Caco-2 (cell line): Measurements from ENCODE around the gene PHKB. TPM values are rescaled to one million over a fixed set of nuclear protein-coding genes. Genes with fewer than 3 reads are reported as not detected.

Experiments
- BruUV-seq: library from RNA; stranded (reverse); fragments of 400-500 nt; replicated peaks from 2 replicates; lab custom pipeline; 2021; lab: Mats Ljungman, UMichigan
- CTCF ChIA-PET: fragments of 300-600 bp; sonication (Branson Sonifier 250); formaldehyde crosslinking; loops from one replicate; lab custom pipeline; 2022; ENCODE audit warnings: antibody characterized with exemption; lab: Charles Lee
- POLR2A ChIA-PET: fragments of 300-600 bp; sonication (Branson Sonifier 250); formaldehyde crosslinking; loops from one replicate; lab custom pipeline; 2022; ENCODE audit warnings: antibody characterized with exemption; lab: Charles Lee
- DNase-seq, 2 experiments: peaks; one replicate each; pipeline versions ENCODE4 v3.0.0 to v3.0.0-alpha.2; 2020 to 2022
- H3K27me3 ChIP-seq: replicated peaks from 2 replicates; pipeline ENCODE4 v1.6.0; 2011; ENCODE audit warnings: low read length; ENCODE audit not compliant: control insufficient read depth, insufficient read depth
- H3K36me3 ChIP-seq: 2 replicates; pipeline ENCODE4 v1.5.1; 2011; ENCODE audit warnings: low read length; ENCODE audit not compliant: control insufficient read depth, insufficient read depth
- H3K4me1 ChIP-seq: fragments of 250-450 bp; sonication (Bioruptor Pico); 2 replicates; pipeline ENCODE4 v1.5.1; 2020; ENCODE audit warnings: mild to moderate bottlenecking
- H3K4me3 ChIP-seq: 2 replicates; pipeline ENCODE4 v1.5.1; 2011; ENCODE audit warnings: low read depth, mild to moderate bottlenecking, control low read depth, low read length
- H3K9me3 ChIP-seq: fragments of 250-450 bp; sonication (Bioruptor Pico); 2 replicates; pipeline ENCODE4 v1.5.1; 2020; ENCODE audit warnings: mild to moderate bottlenecking, moderate library complexity
- H3K27ac Mint-ChIP-seq: one replicate; pipeline ENCODE4 v1.8.0; 2022; ENCODE audit warnings: mixed read lengths; ENCODE audit not compliant: unreplicated experiment
- H3K27me3 Mint-ChIP-seq: one replicate; pipeline ENCODE4 v1.8.0; 2022; ENCODE audit warnings: mixed read lengths; ENCODE audit not compliant: insufficient read depth, unreplicated experiment
- H3K36me3 Mint-ChIP-seq: one replicate; pipeline ENCODE4 v1.8.0; 2022; ENCODE audit warnings: mild to moderate bottlenecking, mixed read lengths; ENCODE audit not compliant: insufficient read depth, unreplicated experiment
- H3K4me1 Mint-ChIP-seq: one replicate; pipeline ENCODE4 v1.8.0; 2022; ENCODE audit warnings: low read depth, mixed read lengths; ENCODE audit not compliant: unreplicated experiment
- H3K4me3 Mint-ChIP-seq: one replicate; pipeline ENCODE4 v1.8.0; 2022; ENCODE audit warnings: mild to moderate bottlenecking, moderate library complexity, mixed read lengths; ENCODE audit not compliant: unreplicated experiment
- H3K9me3 Mint-ChIP-seq: one replicate; pipeline ENCODE4 v1.8.0; 2022; ENCODE audit warnings: mixed read lengths; ENCODE audit not compliant: unreplicated experiment
- intact Hi-C: fragments of 100-400 bp; cut with micrococcal nuclease; formaldehyde crosslinking; loops from one replicate; pipeline ENCODE4 v1.10.0; 2022; ENCODE audit not compliant: unreplicated experiment
- total RNA-seq: library from RNA; stranded (reverse); gene quantifications from 2 replicates; pipeline ENCODE4 v1.2.3, GENCODE V29; 2022
- TF ChIP-seq, protein P1 (sequence below), 2 experiments: fragments of 200-600 bp in 1 of 2; IDR thresholded peaks; 1 replicate in 1 of 2; 2 replicates in 1 of 2; pipeline versions ENCODE4 v1.5.1 to v1.8.0; 2011 to 2022; ENCODE audit warnings: antibody characterized with exemption in 1 of 2, control low read depth in 1 of 2, inconsistent platforms in 1 of 2, low read depth in 1 of 2, low read length in 1 of 2, mild to moderate bottlenecking in 1 of 2, moderate library complexity in 1 of 2; ENCODE audit not compliant: insufficient read depth in 1 of 2, severe bottlenecking in 1 of 2, unreplicated experiment in 1 of 2

The PHKB gene
- total RNA-seq, 1 experiment from 2014 or later: 74.2 TPM

DNA sequence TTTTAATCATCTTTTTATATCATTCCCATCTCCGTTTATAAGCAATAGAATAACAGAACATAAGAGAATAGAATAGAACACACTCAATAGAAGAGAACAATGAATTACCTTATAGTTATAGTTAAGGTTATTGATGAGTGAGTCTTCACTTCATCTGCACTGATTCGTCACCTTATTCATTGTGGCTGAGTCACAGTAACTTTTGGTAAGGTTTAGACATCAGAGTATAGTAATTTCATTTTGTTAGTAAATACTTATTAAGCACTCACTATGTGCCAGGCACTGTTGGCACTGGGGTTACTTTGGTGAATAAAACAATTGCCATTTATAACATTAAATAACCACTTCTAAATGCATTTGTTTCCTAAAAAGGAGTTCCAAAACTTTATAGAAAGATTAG lies 22.5 kb downstream of the PHKB start:
- H3K4me3 Mint-ChIP-seq: no peak overlapping the region
- no TSS peak for BruUV-seq
- no peaks in the 10 kb centered on the region for H3K9me3 Mint-ChIP-seq
- no peak overlapping the region for H3K27ac Mint-ChIP-seq
- Histone ChIP-seq H3K36me3 (no peaks in the 10 kb centered on the region), H3K27me3 (no peaks in the 10 kb centered on the region), H3K4me3 (no peak overlapping the region), H3K4me1 (no peaks in the 10 kb centered on the region), H3K9me3 (no peaks in the 10 kb centered on the region)
- H3K27me3 Mint-ChIP-seq: no peaks in the 10 kb centered on the region
- intact Hi-C loops: no loop called here
- no peaks in the 10 kb centered on the region for H3K36me3 Mint-ChIP-seq
- no peak for DNase-seq
- H3K4me1 Mint-ChIP-seq: no peaks in the 10 kb centered on the region
- TF ChIP-seq, protein P1, sequence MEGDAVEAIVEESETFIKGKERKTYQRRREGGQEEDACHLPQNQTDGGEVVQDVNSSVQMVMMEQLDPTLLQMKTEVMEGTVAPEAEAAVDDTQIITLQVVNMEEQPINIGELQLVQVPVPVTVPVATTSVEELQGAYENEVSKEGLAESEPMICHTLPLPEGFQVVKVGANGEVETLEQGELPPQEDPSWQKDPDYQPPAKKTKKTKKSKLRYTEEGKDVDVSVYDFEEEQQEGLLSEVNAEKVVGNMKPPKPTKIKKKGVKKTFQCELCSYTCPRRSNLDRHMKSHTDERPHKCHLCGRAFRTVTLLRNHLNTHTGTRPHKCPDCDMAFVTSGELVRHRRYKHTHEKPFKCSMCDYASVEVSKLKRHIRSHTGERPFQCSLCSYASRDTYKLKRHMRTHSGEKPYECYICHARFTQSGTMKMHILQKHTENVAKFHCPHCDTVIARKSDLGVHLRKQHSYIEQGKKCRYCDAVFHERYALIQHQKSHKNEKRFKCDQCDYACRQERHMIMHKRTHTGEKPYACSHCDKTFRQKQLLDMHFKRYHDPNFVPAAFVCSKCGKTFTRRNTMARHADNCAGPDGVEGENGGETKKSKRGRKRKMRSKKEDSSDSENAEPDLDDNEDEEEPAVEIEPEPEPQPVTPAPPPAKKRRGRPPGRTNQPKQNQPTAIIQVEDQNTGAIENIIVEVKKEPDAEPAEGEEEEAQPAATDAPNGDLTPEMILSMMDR (IDR thresholded peaks at IDR 0.05; ENCODE audit: insufficient read depth in 1 of 2, low read depth in 1 of 2, low read length in 1 of 2, severe bottlenecking in 1 of 2, unreplicated experiment in 1 of 2): no peak
- ChIA-PET POLR2A (no interaction called here), CTCF (no interaction called here)

DNA sequence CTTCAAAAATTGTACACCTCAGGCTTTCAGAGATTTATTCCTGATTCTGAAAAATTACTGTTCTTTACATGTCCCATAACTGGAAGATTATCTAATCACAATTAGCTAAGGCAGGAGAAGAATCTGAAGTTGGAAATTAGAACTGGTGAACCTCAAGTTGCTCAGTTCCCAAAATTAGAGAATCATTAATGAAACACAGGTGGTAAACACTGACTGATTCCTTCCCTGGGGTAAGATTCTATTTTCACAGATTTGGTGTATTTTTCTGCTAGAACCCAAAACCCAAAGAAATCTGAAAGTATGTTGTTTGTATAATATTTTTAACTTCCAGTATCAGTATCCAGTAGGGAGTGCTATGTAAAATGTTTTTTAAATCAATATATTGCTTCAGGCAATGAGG lies 25.7 kb downstream of the PHKB start:
- Mint-ChIP-seq H3K27ac (no peak overlapping the region), H3K9me3 (no peaks in the 10 kb centered on the region), H3K27me3 (no peaks in the 10 kb centered on the region), H3K36me3 (no peaks in the 10 kb centered on the region), H3K4me1 (no peaks in the 10 kb centered on the region), H3K4me3 (no peak overlapping the region)
- ChIA-PET CTCF (no interaction called here), POLR2A (no interaction called here)
- no peaks in the 10 kb centered on the region for H3K4me1 ChIP-seq
- BruUV-seq: no TSS peak
- H3K9me3 ChIP-seq: 0 out of 2 replicates have a peak, but pooled peaks cover 13% of the 10 kb centered on the region
- TF ChIP-seq, protein P1 (IDR thresholded peaks at IDR 0.05; ENCODE audit: insufficient read depth in 1 of 2, low read depth in 1 of 2, low read length in 1 of 2, severe bottlenecking in 1 of 2, unreplicated experiment in 1 of 2): no peak
- no peaks in the 10 kb centered on the region for H3K27me3 ChIP-seq
- intact Hi-C loops: no loop called here
- H3K4me3 ChIP-seq: no peak overlapping the region
- no peak for DNase-seq
- H3K36me3 ChIP-seq: no peaks in the 10 kb centered on the region

DNA sequence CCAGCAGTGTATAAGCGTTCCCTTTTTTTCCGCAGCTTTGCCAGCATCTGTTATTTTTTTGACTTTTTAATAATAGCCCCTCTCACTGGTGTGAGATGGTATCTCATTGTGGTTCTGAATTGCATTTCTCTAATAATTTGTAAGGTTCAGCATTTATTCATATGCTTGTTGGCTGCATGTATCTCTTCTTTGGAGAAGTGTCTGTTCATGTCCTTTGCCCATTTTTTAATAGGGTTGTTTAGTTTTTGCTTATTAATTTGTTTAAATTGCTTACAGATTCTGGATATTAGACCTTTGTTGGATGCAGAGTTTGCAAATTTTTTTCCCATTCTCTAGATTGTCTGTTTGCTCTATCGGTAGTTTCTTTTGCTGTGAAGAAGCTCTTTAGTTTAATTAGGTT lies 26.9 kb downstream of the PHKB start:
- Mint-ChIP-seq H3K4me3 (no peak overlapping the region), H3K36me3 (no peaks in the 10 kb centered on the region), H3K4me1 (no peaks in the 10 kb centered on the region), H3K27ac (no peak overlapping the region), H3K27me3 (no peaks in the 10 kb centered on the region), H3K9me3 (no peaks in the 10 kb centered on the region)
- Histone ChIP-seq H3K4me3 (no peak overlapping the region), H3K4me1 (no peaks in the 10 kb centered on the region), H3K36me3 (no peaks in the 10 kb centered on the region), H3K27me3 (no peaks in the 10 kb centered on the region), H3K9me3 (0 out of 2 replicates have a peak, but pooled peaks cover 13% of the 10 kb centered on the region)
- intact Hi-C loops: no loop called here
- no peak for DNase-seq
- BruUV-seq: no TSS peak
- ChIA-PET CTCF (no interaction called here), POLR2A (no interaction called here)
- TF ChIP-seq, protein P1 (IDR thresholded peaks at IDR 0.05; ENCODE audit: insufficient read depth in 1 of 2, low read depth in 1 of 2, low read length in 1 of 2, severe bottlenecking in 1 of 2, unreplicated experiment in 1 of 2): no peak
